Stomach (tissue), 4 donors: ENCODE data around the gene TRAIP.

Experiments used
- CTCF ChIP-seq, 7 experiments: fragments of 450-650 bp in 4 of 7; fragments of 200-600 bp in 3 of 7; sonication (generic) in 3 of 7; IDR thresholded peaks; one replicate each; pipeline ENCODE4 v1.5.1; 2016 to 2019; ENCODE audit warnings: antibody characterized with exemption in 7 of 7, control low read depth in 2 of 7, mild to moderate bottlenecking in 1 of 7
- POLR2A ChIP-seq, 4 donors: fragments of 450-650 bp; IDR thresholded peaks; one replicate each; pipeline ENCODE4 v1.6.1; 2016; ENCODE audit warnings: antibody characterized with exemption in 4 of 4, control low read depth in 2 of 4, mild to moderate bottlenecking in 1 of 4, moderate library complexity in 1 of 4
- POLR2AphosphoS5 ChIP-seq, 3 donors: sonication (generic); formaldehyde crosslinking; IDR thresholded peaks; one replicate each; pipeline ENCODE4 v1.6.1; 2016; ENCODE audit warnings: antibody characterized with exemption in 3 of 3

GRCh38 chr3:49794926-49795905, 61.1 kb downstream of the TRAIP start:
- TF ChIP-seq CTCF (IDR thresholded peaks at IDR 0.05) (no peak), POLR2A (IDR thresholded peaks at IDR 0.05) (no peak), POLR2AphosphoS5 (IDR thresholded peaks at IDR 0.05) (no peak)
